Common myeloid progenitor, CD34-positive (primary cell): ENCODE results near the gene COG5.

ENCODE experiments used
- CTCF ChIA-PET: fragments of 350-600 bp; sonication (Branson Sonifier 250); formaldehyde crosslinking; loops from one replicate; lab custom pipeline; 2021; ENCODE audit warnings: antibody characterized with exemption; lab: Charles Lee
- POLR2A ChIA-PET: fragments of 350-600 bp; sonication (Branson Sonifier 250); formaldehyde crosslinking; loops from one replicate; lab custom pipeline; 2021; ENCODE audit warnings: antibody characterized with exemption; lab: Charles Lee
- DNase-seq, 3 donors: peaks; one replicate each; pipeline versions ENCODE4 v3.0.0 to v3.0.0-alpha.2; 2013
- H3K27ac ChIP-seq, 2 experiments: 1 replicate in 1 of 2; 2 replicates in 1 of 2; pipeline ENCODE4 v1.7.0; 2013; ENCODE audit warnings: inconsistent platforms in 2 of 2, low read length in 2 of 2, mild to moderate bottlenecking in 2 of 2, low read depth in 1 of 2, moderate library complexity in 1 of 2; ENCODE audit not compliant: severe bottlenecking in 2 of 2, insufficient read depth in 1 of 2, poor library complexity in 1 of 2
- H3K27me3 ChIP-seq, 5 experiments: replicated peaks in 2 of 5; 1 replicate in 3 of 5; 2 replicates in 2 of 5; pipeline versions ENCODE4 v1.6.1 to v1.7.0; 2013; ENCODE audit warnings: low read length in 4 of 5, mild to moderate bottlenecking in 2 of 5, moderate library complexity in 2 of 5, inconsistent platforms in 1 of 5; ENCODE audit not compliant: insufficient read depth in 5 of 5, control insufficient read depth in 4 of 5
- H3K36me3 ChIP-seq, 4 experiments: 1 replicate in 2 of 4; 2 replicates in 2 of 4; pipeline versions ENCODE4 v1.6.1 to v1.7.0; 2013; ENCODE audit warnings: low read length in 3 of 4, control low read depth in 1 of 4, mild to moderate bottlenecking in 1 of 4; ENCODE audit not compliant: control insufficient read depth in 4 of 4, insufficient read depth in 4 of 4
- H3K4me1 ChIP-seq, 4 experiments: 1 replicate in 3 of 4; 2 replicates in 1 of 4; pipeline versions ENCODE4 v1.6.1 to v1.7.1; 2013; ENCODE audit warnings: low read length in 3 of 4, mild to moderate bottlenecking in 3 of 4, control low read depth in 1 of 4, inconsistent platforms in 1 of 4, moderate library complexity in 1 of 4; ENCODE audit not compliant: control insufficient read depth in 4 of 4, insufficient read depth in 4 of 4; ENCODE audit errors: control extremely low read depth in 1 of 4
- H3K4me3 ChIP-seq, 7 experiments: 1 replicate in 4 of 7; 2 replicates in 3 of 7; pipeline versions ENCODE4 v1.5.1 to v1.7.0; 2013; ENCODE audit warnings: mild to moderate bottlenecking in 7 of 7, low read length in 6 of 7, moderate library complexity in 6 of 7, inconsistent platforms in 2 of 7, low read depth in 2 of 7, control low read depth in 1 of 7; ENCODE audit not compliant: insufficient read depth in 4 of 7, control insufficient read depth in 1 of 7; ENCODE audit errors: extremely low read depth in 1 of 7
- H3K9me3 ChIP-seq, 5 experiments: 1 replicate in 4 of 5; 2 replicates in 1 of 5; pipeline versions ENCODE4 v1.6.1 to v1.7.1; 2013; ENCODE audit warnings: low read length in 4 of 5, mild to moderate bottlenecking in 2 of 5, inconsistent platforms in 1 of 5, low read depth in 1 of 5, moderate library complexity in 1 of 5; ENCODE audit not compliant: control insufficient read depth in 4 of 5, insufficient read depth in 2 of 5; ENCODE audit errors: control extremely low read depth in 1 of 5
- WGBS: methylation state at CpG from one replicate; pipeline ENCODE4 v1.1.5; 2013; ENCODE audit not compliant: insufficient coverage; 5-methylcytosine and 5-hydroxymethylcytosine counted together

COG5 gene

DNA sequence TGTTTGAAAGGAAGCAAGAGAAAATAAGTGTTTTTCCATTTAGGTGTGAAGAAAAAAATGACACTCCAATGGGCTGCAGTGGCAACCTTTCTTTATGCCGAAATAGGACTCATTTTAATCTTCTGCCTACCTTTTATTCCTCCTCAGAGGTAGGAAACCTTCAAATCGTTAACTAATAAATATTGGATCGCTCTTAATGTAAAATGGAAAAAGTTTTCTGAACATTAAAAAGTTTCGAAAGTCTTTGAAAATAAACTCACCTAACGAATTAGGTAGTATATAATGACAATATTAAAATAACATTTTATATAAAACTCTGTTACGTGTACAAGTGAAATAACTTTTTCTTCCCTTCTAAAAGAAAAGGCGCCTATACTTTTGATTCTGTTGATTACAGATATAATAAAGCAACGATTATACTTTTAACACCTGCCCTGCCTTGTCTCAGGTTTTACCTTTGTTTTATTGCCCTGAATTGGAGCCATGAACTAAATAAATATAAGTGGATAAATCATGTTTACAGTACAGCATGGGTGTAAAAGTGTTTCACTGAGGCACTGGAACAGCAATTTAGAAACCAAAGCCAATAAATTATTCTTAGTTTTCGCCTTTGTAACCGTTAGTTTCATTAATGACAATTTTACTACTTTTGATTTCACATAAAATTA, 17.1 kb upstream of the COG5 start:
- H3K9me3 ChIP-seq, result no peaks in the 10 kb centered on the region
- no CpG with 5 or more reads among the region's 10 CpGs for WGBS
- H3K27me3 ChIP-seq, result no peaks in the 10 kb centered on the region
- DNase-seq, result no peak
- ChIA-PET POLR2A (interaction anchor here (1.3 kb wide), 1 partner anchor 17 kb away, joined by 3 read pairs; the partner anchor contains the start of genes COG5 and DUS4L), CTCF (interaction anchor here (1.0 to 1.8 kb wide), 2 partner anchors 16 to 17 kb away, joined by 3 to 8 read pairs; partner anchors contain the start of genes COG5 and DUS4L)
- peak overlapping the region; percentile 85 to 95 (median 89) for H3K4me3 ChIP-seq
- peaks cover 0 to 19% (median 13%) of the 10 kb centered on the region in 4 experiments for H3K4me1 ChIP-seq
- peaks cover 4 to 13% (median 5%) of the 10 kb centered on the region in 4 experiments for H3K36me3 ChIP-seq
- peak overlapping the region; percentile 66 to 89 for H3K27ac ChIP-seq

DNA sequence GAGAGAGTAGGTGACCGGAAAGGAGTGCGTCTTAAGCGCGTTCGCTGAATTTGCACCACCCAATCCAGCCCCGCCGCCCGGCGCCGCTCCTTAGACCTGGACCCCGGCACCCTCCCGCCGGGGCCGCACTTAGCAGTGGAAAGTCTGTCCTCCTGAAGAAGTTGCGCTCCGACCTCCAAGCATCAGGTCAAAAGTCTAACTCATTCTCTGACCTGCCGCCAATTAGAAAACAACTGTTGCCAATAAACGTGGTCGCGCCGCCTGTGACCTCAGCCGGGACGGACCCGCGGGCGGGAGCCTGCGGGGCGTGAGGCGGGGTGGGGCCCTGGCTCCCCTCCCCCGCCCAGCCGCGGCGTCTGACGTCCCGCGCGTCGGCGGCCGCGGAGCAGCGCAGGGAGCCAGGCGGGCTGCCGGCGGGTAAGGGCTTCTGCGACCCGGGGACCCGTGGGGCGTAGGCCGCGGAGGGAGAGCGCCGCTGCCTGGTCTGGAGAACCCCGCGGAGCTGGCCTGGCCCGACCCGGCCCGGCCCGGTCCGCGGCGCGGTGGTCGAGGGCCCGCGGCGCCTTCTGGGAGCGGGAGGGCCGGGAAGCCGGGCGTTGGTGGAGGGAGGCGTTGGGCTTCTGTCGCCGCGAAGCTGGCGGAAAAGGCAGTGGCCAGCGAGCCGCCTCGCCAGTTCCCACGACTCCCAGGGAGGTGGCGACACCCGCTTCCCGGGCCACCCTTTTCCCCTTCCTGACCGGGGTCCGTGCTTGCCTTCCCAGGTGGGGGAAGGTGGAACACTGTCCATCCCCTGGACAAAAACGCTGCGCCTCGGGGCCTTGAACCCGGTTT, 16.4 kb upstream of the COG5 start, which contains the start of gene BCAP29:
Gene BCAP29 (plus strand): TSS at position 362 of the 831 bp plus-strand sequence. CDS start 527 bp downstream, outside the sequence.
- CTCF ChIA-PET, result interaction anchor here (1.3 to 1.8 kb wide), 2 partner anchors 13 to 16 kb away, joined by 3 to 8 read pairs; partner anchors contain the start of genes COG5 and DUS4L
- Histone ChIP-seq H3K9me3 (no peaks in the 10 kb centered on the region), H3K27me3 (no peaks in the 10 kb centered on the region), H3K36me3 (peaks cover 4 to 12% (median 6%) of the 10 kb centered on the region in 4 experiments), H3K27ac (peak within 1 kb of the TSS; percentile 66 to 89), H3K4me1 (peaks cover 0 to 19% (median 13%) of the 10 kb centered on the region in 4 experiments), H3K4me3 (peak within 1 kb of the TSS; percentile 85 to 95 (median 89))
- POLR2A ChIA-PET, result interaction anchor here (1.3 kb wide), 1 partner anchor 16 kb away, joined by 3 read pairs; the partner anchor contains the start of genes COG5 and DUS4L
- WGBS, result under 1% methylated on average over 61 of the region's 89 CpGs
- DNase-seq, result peak; percentile 68 to 86 (median 81)

DNA sequence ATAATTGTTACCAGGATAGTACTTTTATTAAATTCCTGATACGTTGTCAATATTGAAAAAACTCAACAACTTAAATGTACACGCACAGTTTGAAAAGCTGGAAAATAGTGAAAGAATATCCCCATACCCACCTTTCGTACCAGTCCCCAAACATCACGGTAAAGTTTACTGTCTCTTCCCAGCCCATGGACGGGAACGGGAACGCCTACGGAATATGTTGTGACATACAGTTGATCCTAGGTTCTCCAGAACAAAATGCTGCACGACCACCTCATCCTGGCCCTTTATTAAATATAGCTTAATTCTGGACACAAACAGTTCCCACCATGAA, 15.8 kb upstream of the COG5 start:
- peaks cover 3 to 15% (median 7%) of the 10 kb centered on the region in 4 experiments for H3K36me3 ChIP-seq
- WGBS, result 0% methylated on average over 3 of the region's 9 CpGs
- POLR2A ChIA-PET, result interaction anchor here (1.0 to 1.3 kb wide), 2 partner anchors 9 to 16 kb away, joined by 3 read pairs; partner anchors contain the start of genes COG5 and DUS4L
- peak overlapping the region; percentile 85 to 95 (median 89) for H3K4me3 ChIP-seq
- peaks cover 0 to 19% (median 13%) of the 10 kb centered on the region in 4 experiments for H3K4me1 ChIP-seq
- no peaks in the 10 kb centered on the region for H3K27me3 ChIP-seq
- no peak for DNase-seq
- H3K9me3 ChIP-seq, result no peaks in the 10 kb centered on the region
- CTCF ChIA-PET, result interaction anchor here (1.3 to 1.8 kb wide), 2 partner anchors 12 to 15 kb away, joined by 3 to 8 read pairs; partner anchors contain the start of genes COG5 and DUS4L
- H3K27ac ChIP-seq, result peak overlapping the region; percentile 66 to 89

- ChIA-PET CTCF (interaction anchor here (1.1 kb wide), 1 partner anchor 15 kb away, joined by 3 read pairs; no protein-coding TSS in a partner anchor), POLR2A (no interaction called here)
- 90% methylated on average over 4 of the region's 4 CpGs for WGBS
Measured at GRCh38 chr7:107573537-107573936, 9.8 kb upstream of the COG5 start.

GRCh38 chr7:107570298-107570697, 6.6 kb upstream of the COG5 start:
- CTCF ChIA-PET, result no interaction called here

More at GRCh38 chr7:107573537-107573936, 9.8 kb upstream of the COG5 start:
- Histone ChIP-seq H3K27me3 (no peaks in the 10 kb centered on the region), H3K4me3 (no peak overlapping the region), H3K4me1 (no peaks in the 10 kb centered on the region), H3K36me3 (peaks cover 11 to 44% (median 20%) of the 10 kb centered on the region in 4 experiments), H3K9me3 (no peaks in the 10 kb centered on the region), H3K27ac (no peak overlapping the region)
- no peak for DNase-seq

GRCh38 chr7:107564553-107565298, 1.0 kb upstream of the COG5 start:
- ChIA-PET CTCF (interaction anchor here (0.5 to 2.7 kb wide), 4 partner anchors 11 to 184 kb away, joined by 3 to 12 read pairs (median 6); partner anchors contain the start of gene BCAP29), POLR2A (no interaction called here)
- peaks cover 21 to 45% (median 35%) of the 10 kb centered on the region in 4 experiments for H3K4me1 ChIP-seq
- WGBS, result 58% methylated on average over 7 of the region's 9 CpGs
- peak overlapping the region; percentile 52 to 89 for H3K27ac ChIP-seq
- no peaks in the 10 kb centered on the region for H3K27me3 ChIP-seq
- peaks cover 0 to 2% (median 1%) of the 10 kb centered on the region in 4 experiments for H3K36me3 ChIP-seq
- H3K4me3 ChIP-seq, result peak overlapping the region in 6 of 7 experiments; percentile 72 to 99 (median 96)
- DNase-seq, result no peak
- no peaks in the 10 kb centered on the region for H3K9me3 ChIP-seq

More at GRCh38 chr7:107570298-107570697, 6.6 kb upstream of the COG5 start:
- Histone ChIP-seq H3K4me1 (no peaks in the 10 kb centered on the region), H3K36me3 (peaks cover 11 to 32% (median 18%) of the 10 kb centered on the region in 4 experiments), H3K4me3 (no peak overlapping the region), H3K27me3 (no peaks in the 10 kb centered on the region), H3K9me3 (no peaks in the 10 kb centered on the region), H3K27ac (no peak overlapping the region)
- DNase-seq, result no peak
- POLR2A ChIA-PET, result interaction anchor here (1.0 kb wide), 1 partner anchor 9 kb away, joined by 3 read pairs; no protein-coding TSS in a partner anchor
- no CpG with 5 or more reads among the region's 2 CpGs for WGBS
